Panc1 (cell line): ENCODE measurements around the gene OR51I2. TPM values are rescaled to one million over a fixed set of nuclear protein-coding genes. Genes with fewer than 3 reads are reported as not detected.

Source experiments
- ATAC-seq: fragments of 200-7000 bp; cut with Tn5 transposase; 2 replicates; pipeline ENCODE4 v1.9.1; 2020; ENCODE audit warnings: mild to moderate bottlenecking, moderate library complexity
- Bru-seq: library from RNA; stranded (reverse); fragments of 400-500 nt; gene quantifications from one replicate; lab custom pipeline; 2021; lab: Mats Ljungman, UMichigan
- BruChase-seq, 2 experiments: library from RNA; stranded (reverse); fragments of 400-500 nt; gene quantifications; one replicate each; lab custom pipeline; 2021; lab: Mats Ljungman, UMichigan
- BruUV-seq: library from RNA; stranded (reverse); fragments of 400-500 nt; replicated peaks from 2 replicates; lab custom pipeline; 2021; lab: Mats Ljungman, UMichigan
- CTCF ChIA-PET: fragments of 300-600 bp; sonication (Branson Sonifier 250); formaldehyde crosslinking; loops from one replicate; lab custom pipeline; 2022; ENCODE audit warnings: antibody characterized with exemption; lab: Charles Lee
- POLR2A ChIA-PET: fragments of 300-600 bp; sonication (Branson Sonifier 250); formaldehyde crosslinking; loops from one replicate; lab custom pipeline; 2022; ENCODE audit warnings: antibody characterized with exemption; lab: Charles Lee
- DNase-seq: peaks from one replicate; pipeline ENCODE4 v3.0.0-alpha.2; 2010; ENCODE audit warnings: low read depth, low spot score
- H3K27ac ChIP-seq: 2 replicates; pipeline ENCODE4 v1.5.1; 2011; ENCODE audit warnings: mild to moderate bottlenecking, low read length, inconsistent platforms
- H3K27me3 ChIP-seq: fragments of 200-500 bp; sonication (Bioruptor generic); 2 replicates; pipeline ENCODE4 v1.6.0; 2014; ENCODE audit warnings: low read length, inconsistent platforms; ENCODE audit not compliant: control insufficient read depth, insufficient read depth
- H3K36me3 ChIP-seq: fragments of 200-500 bp; sonication (Bioruptor generic); 2 replicates; pipeline ENCODE4 v1.5.1; 2014; ENCODE audit warnings: inconsistent platforms, mild to moderate bottlenecking, low read length, moderate library complexity; ENCODE audit not compliant: control insufficient read depth, insufficient read depth
- H3K4me1 ChIP-seq: 2 replicates; pipeline ENCODE4 v1.5.1; 2011; ENCODE audit warnings: inconsistent platforms, mild to moderate bottlenecking, low read length, moderate library complexity; ENCODE audit not compliant: control insufficient read depth, insufficient read depth
- H3K4me3 ChIP-seq, 2 experiments: 2 replicates each; pipeline ENCODE4 v1.5.1; 2011 to 2012; ENCODE audit warnings: low read depth in 2 of 2, low read length in 2 of 2, mild to moderate bottlenecking in 2 of 2, inconsistent platforms in 1 of 2, moderate library complexity in 1 of 2
- H3K9me3 ChIP-seq: fragments of 200-500 bp; sonication (Bioruptor generic); 2 replicates; pipeline ENCODE4 v1.5.1; 2014; ENCODE audit warnings: low read depth, mild to moderate bottlenecking, inconsistent platforms, low read length, moderate library complexity; ENCODE audit not compliant: control insufficient read depth, insufficient read depth
- CTCF ChIP-seq: fragments of 450-650 bp; IDR thresholded peaks from 2 replicates; pipeline ENCODE4 v1.5.1; 2017; ENCODE audit warnings: mild to moderate bottlenecking
- POLR2AphosphoS5 ChIP-seq: IDR thresholded peaks from 2 replicates; pipeline ENCODE4 v1.6.1; 2012; ENCODE audit warnings: mild to moderate bottlenecking, low read depth, low read length, moderate library complexity
- REST ChIP-seq, 2 experiments: IDR thresholded peaks; 2 replicates each; pipeline ENCODE4 v1.6.1; 2011 to 2012; ENCODE audit warnings: low read depth in 2 of 2, control low read depth in 1 of 2, low read length in 1 of 2, mild to moderate bottlenecking in 1 of 2, moderate library complexity in 1 of 2; ENCODE audit not compliant: insufficient read depth in 1 of 2
- SIN3A ChIP-seq: IDR thresholded peaks from 2 replicates; pipeline ENCODE4 v1.6.1; 2012; ENCODE audit warnings: low read depth, mild to moderate bottlenecking, low read length, moderate library complexity, borderline replicate concordance; ENCODE audit not compliant: insufficient read depth
- TCF7L2 ChIP-seq: IDR thresholded peaks from 2 replicates; pipeline ENCODE4 v1.6.1; 2011; ENCODE audit warnings: mild to moderate bottlenecking, low read depth, low read length, inconsistent platforms
- in situ Hi-C: cut with HindIII; loops from 2 replicates; pipeline ENCODE4 v1.10.0; 2016; ENCODE audit warnings: low sequenced_read_pairs, low pct_unique_long_range_greater_than_20kb
- intact Hi-C: fragments of 100-400 bp; cut with micrococcal nuclease; formaldehyde crosslinking; loops from one replicate; pipeline ENCODE4 v1.10.0; 2022; ENCODE audit not compliant: unreplicated experiment
- long read RNA-seq: library from polyadenylated mRNA; unstranded; transcript quantifications from one replicate; pipeline ENCODE4 v2.0.0, GENCODE V29; 2021; ENCODE audit not compliant: unreplicated experiment
- polyA plus RNA-seq: library from polyadenylated mRNA; unstranded; fragments of >200 nt; gene quantifications from one replicate; pipeline ENCODE4 v1.2.1, GENCODE V29; 2012; ENCODE audit warnings: missing spikeins; ENCODE audit not compliant: insufficient read length
- total RNA-seq: library from RNA; stranded (reverse); gene quantifications from one replicate; pipeline ENCODE4 v1.2.1, GENCODE V29; 2021; ENCODE audit not compliant: unreplicated experiment

OR51I2 gene, protein sequence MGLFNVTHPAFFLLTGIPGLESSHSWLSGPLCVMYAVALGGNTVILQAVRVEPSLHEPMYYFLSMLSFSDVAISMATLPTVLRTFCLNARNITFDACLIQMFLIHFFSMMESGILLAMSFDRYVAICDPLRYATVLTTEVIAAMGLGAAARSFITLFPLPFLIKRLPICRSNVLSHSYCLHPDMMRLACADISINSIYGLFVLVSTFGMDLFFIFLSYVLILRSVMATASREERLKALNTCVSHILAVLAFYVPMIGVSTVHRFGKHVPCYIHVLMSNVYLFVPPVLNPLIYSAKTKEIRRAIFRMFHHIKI
- total RNA-seq, result not detected
- polyA plus RNA-seq, result not detected
- Bru-seq, nascent RNA, result not detected
- not detected for BruChase-seq, experiment 1, labeled RNA remaining after a 2-hour chase
- not detected for BruChase-seq, experiment 2, labeled RNA remaining after a 6-hour chase
- long read RNA-seq, result 0 reads

- H3K4me1 ChIP-seq, result no peaks in the 10 kb centered on the region
- ATAC-seq (no peak), DNase-seq (no peak)
- H3K27ac ChIP-seq, result no peak within 1 kb of the TSS
- intact Hi-C loops, result no loop called here
- TF ChIP-seq TCF7L2 (no peak), SIN3A (no peak), POLR2AphosphoS5 (no peak), CTCF (no peak), REST (IDR thresholded peaks at IDR 0.05; ENCODE audit: insufficient read depth in 1 of 2, low read depth in 2 of 2, low read length in 1 of 2) (no peak)
- in situ Hi-C loops, result no loop called here
- H3K27me3 ChIP-seq, result no peaks in the 10 kb centered on the region; the same call in none of the 2 replicates
- H3K9me3 ChIP-seq, result no peaks in the 10 kb centered on the region
- POLR2A ChIA-PET, result no interaction called here
- CTCF ChIA-PET, result no interaction called here
- BruUV-seq, result no TSS peak
- no peak within 1 kb of the TSS for H3K4me3 ChIP-seq
- no peaks in the 10 kb centered on the region for H3K36me3 ChIP-seq
Measured at GRCh38 chr11:5449023-5449422, at the start of gene OR51I2. TSS of gene OR51I2 (plus strand) at chr11:5449323. CDS start at chr11:5453489, 4,166 bp downstream.

DNA sequence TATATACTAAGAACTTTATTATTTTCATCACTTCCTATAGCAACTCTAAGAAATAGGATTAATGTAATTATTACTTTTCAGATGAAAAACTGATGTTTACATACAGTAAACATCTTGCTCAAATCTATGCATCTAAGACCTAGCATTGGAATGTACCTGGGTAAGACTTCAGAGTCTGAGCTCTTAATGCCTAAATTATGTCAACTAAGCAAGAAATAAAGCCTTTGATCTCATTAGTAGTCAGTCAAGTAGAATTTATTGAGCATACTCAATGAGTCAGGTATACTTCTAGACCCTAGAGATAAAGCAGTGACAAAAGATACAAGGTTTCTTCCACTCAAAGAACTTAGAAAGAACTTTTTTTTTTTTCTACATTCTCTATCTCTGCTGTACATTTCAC is 44.0 kb upstream of the OR51I2 start:
- ChIA-PET POLR2A (no interaction called here), CTCF (no interaction called here)
- intact Hi-C loops, result no loop called here

More for the DNA sequence above, 44.0 kb upstream of the OR51I2 start:
- DNase-seq (no peak), ATAC-seq (no peak)
- H3K36me3 ChIP-seq, result no peaks in the 10 kb centered on the region
- no peak for TF ChIP-seq CTCF
- no peak for TF ChIP-seq SIN3A
- TF ChIP-seq POLR2AphosphoS5, result no peak
- TF ChIP-seq TCF7L2, result no peak
- TF ChIP-seq REST (IDR thresholded peaks at IDR 0.05; ENCODE audit: insufficient read depth in 1 of 2, low read depth in 2 of 2, low read length in 1 of 2), result no peak
- no peaks in the 10 kb centered on the region for H3K4me1 ChIP-seq
- H3K9me3 ChIP-seq, result no peaks in the 10 kb centered on the region
- peaks cover 12% of the 10 kb centered on the region; the same call in 1 of the 2 replicates for H3K27me3 ChIP-seq
- no TSS peak for BruUV-seq
- no peak overlapping the region for H3K4me3 ChIP-seq
- in situ Hi-C loops, result no loop called here
- H3K27ac ChIP-seq, result no peak overlapping the region
